Measurements from ENCODE around the gene TAF3.

Gene TAF3

DNA sequence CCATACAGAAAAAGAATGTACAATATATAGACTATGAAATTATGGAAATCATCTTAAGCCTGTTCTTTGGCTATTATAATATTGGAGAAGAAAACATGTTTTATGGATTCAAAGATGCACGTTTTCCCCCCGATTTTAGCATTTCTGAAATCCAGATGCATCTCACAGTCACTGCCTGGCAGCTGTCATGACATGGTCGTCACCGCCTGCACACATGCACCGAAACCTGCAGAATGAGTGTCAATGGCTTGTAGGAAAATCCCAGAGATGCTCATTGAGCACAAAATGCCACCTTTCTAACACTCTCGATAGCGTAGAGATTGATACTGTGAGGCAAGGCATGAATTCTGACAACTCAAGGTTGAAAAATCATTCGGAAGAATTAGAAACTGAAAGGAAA, 115.5 kb downstream of the TAF3 start:
- Histone ChIP-seq H3K36me3 (no peaks in the 10 kb centered on the region), H3K9me3 (no peaks in the 10 kb centered on the region), H3K4me1 (peaks cover 4% of the 10 kb centered on the region), H3K27me3 (no peaks in the 10 kb centered on the region), H3K4me3 (ENCODE audit: low read depth, low read length) (no peak overlapping the region)
- TF ChIP-seq, protein P1, sequence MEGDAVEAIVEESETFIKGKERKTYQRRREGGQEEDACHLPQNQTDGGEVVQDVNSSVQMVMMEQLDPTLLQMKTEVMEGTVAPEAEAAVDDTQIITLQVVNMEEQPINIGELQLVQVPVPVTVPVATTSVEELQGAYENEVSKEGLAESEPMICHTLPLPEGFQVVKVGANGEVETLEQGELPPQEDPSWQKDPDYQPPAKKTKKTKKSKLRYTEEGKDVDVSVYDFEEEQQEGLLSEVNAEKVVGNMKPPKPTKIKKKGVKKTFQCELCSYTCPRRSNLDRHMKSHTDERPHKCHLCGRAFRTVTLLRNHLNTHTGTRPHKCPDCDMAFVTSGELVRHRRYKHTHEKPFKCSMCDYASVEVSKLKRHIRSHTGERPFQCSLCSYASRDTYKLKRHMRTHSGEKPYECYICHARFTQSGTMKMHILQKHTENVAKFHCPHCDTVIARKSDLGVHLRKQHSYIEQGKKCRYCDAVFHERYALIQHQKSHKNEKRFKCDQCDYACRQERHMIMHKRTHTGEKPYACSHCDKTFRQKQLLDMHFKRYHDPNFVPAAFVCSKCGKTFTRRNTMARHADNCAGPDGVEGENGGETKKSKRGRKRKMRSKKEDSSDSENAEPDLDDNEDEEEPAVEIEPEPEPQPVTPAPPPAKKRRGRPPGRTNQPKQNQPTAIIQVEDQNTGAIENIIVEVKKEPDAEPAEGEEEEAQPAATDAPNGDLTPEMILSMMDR (IDR thresholded peaks at IDR 0.05; ENCODE audit: low read depth, low read length): no peak
- DNase-seq: no peak

DNA sequence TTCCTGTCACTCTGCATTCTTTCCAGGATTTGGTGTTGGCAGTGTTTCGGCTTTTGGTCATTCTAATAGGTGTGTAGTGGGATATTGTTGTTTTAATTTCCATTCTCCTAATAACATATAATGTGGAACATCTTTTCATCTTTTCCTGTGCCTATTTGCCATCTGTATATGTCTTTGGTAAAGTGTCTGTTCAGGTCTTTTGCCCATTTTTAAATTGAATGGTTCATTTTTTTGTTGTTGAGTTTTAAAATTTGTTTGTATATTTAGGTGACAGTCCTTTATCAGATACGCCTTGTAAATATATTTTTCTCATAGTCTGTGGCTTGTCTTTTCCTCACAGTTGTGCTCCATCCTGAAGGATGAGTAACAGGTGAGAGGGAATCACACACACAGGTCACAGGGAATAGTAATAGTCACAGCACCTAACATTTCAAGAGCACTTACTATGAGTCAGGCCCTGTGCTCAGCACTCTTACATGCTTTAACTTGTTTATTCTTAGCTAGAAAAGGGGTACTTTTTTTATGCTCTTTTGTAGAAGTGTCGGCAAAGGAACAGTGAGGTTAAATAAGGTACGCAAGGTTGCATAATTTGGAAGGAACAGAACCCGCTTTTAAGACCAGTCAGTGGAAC, 119.1 kb downstream of the TAF3 start:
- no peak overlapping the region for H3K4me3 ChIP-seq (ENCODE audit: low read depth, low read length)
- TF ChIP-seq, protein P1 (IDR thresholded peaks at IDR 0.05; ENCODE audit: low read depth, low read length): no peak
- H3K9me3 ChIP-seq: no peaks in the 10 kb centered on the region
- peaks cover 4% of the 10 kb centered on the region; the same call in 1 of the 2 replicates for H3K4me1 ChIP-seq
- no peaks in the 10 kb centered on the region for H3K27me3 ChIP-seq
- no peaks in the 10 kb centered on the region for H3K36me3 ChIP-seq
- no peak for DNase-seq

GRCh38 chr10:7941576-7941975, 123.3 kb downstream of the TAF3 start:
- H3K9me3 ChIP-seq: no peaks in the 10 kb centered on the region
- H3K4me1 ChIP-seq: peaks cover 6% of the 10 kb centered on the region
- no peak overlapping the region for H3K4me3 ChIP-seq (ENCODE audit: low read depth, low read length)
- no peaks in the 10 kb centered on the region for H3K36me3 ChIP-seq
- no peaks in the 10 kb centered on the region for H3K27me3 ChIP-seq
- no peak for DNase-seq
- TF ChIP-seq, protein P1 (IDR thresholded peaks at IDR 0.05; ENCODE audit: low read depth, low read length): no peak

DNA sequence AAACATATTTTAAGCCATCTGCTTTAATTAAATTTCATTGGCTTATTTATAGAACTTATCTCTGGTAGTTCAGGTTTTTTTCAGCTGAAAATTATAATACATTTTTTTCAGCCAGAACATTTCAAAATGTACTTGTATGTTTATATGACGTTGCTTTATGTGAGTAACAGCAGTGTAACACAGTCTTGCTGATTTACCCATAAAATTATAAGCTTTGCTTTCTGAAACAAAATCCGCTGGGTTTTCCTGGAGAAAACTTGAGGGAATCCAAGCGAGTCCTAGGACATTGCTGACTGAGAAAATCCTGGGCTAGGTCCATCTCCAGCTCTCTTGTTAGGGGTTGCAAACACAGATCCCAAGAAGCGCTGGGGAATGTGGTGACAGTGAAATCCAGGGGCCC, 124.0 kb downstream of the TAF3 start:
- peaks cover 6% of the 10 kb centered on the region for H3K4me1 ChIP-seq
- no peak for DNase-seq
- TF ChIP-seq, protein P1 (IDR thresholded peaks at IDR 0.05; ENCODE audit: low read depth, low read length): no peak

DNA sequence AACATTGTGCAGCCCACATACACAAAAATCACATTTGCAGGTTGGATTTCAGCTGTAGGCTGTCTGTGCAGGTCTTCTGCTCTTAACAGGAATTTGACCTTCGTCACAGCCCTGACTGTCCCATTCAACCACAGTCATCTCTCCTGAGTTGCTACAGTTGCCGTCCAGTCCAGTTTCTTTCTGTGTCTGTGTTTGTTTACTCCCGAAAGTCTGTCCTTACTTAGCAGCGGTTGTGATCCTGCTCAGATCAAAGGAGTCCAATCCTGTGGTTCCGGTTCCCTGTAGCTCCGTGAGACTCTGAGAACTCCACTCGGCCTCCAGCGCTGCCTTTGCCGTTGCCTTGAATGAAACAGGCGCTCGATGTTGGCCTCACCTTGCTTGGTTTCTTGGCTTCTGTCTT, 124.6 kb downstream of the TAF3 start:
- Histone ChIP-seq H3K4me1 (peaks cover 6% of the 10 kb centered on the region), H3K36me3 (no peaks in the 10 kb centered on the region), H3K27me3 (no peaks in the 10 kb centered on the region), H3K9me3 (no peaks in the 10 kb centered on the region), H3K4me3 (ENCODE audit: low read depth, low read length) (no peak overlapping the region)
- no peak for DNase-seq
- TF ChIP-seq, protein P1 (IDR thresholded peaks at IDR 0.05; ENCODE audit: low read depth, low read length): no peak

More for the DNA sequence above, 124.0 kb downstream of the TAF3 start:
- Histone ChIP-seq H3K36me3 (no peaks in the 10 kb centered on the region), H3K4me3 (ENCODE audit: low read depth, low read length) (no peak overlapping the region), H3K27me3 (no peaks in the 10 kb centered on the region), H3K9me3 (no peaks in the 10 kb centered on the region)

GRCh38 chr10:7944215-7944480, 125.8 kb downstream of the TAF3 start:
- no peak for DNase-seq
- TF ChIP-seq, protein P1 (IDR thresholded peaks at IDR 0.05; ENCODE audit: low read depth, low read length): no peak
- Histone ChIP-seq H3K9me3 (no peaks in the 10 kb centered on the region), H3K4me3 (ENCODE audit: low read depth, low read length) (no peak overlapping the region), H3K27me3 (no peaks in the 10 kb centered on the region), H3K36me3 (no peaks in the 10 kb centered on the region), H3K4me1 (peaks cover 6% of the 10 kb centered on the region)

Measured in BE2C (cell line).